GM11168 (cell line): ENCODE data around the gene PNLDC1.
"Not testable (repeated sequence)": the region's sequence is repeated elsewhere in the genome, so short reads cannot be mapped to it uniquely, and the experiment has no call there.

ENCODE experiments used
- in situ Hi-C: fragments of 300-500 bp; cut with MboI; formaldehyde crosslinking; loops from one replicate; pipeline ENCODE4 v1.12.0; 2022; ENCODE audit warnings: low sequenced_read_pairs; ENCODE audit not compliant: unreplicated experiment

Gene PNLDC1

DNA sequence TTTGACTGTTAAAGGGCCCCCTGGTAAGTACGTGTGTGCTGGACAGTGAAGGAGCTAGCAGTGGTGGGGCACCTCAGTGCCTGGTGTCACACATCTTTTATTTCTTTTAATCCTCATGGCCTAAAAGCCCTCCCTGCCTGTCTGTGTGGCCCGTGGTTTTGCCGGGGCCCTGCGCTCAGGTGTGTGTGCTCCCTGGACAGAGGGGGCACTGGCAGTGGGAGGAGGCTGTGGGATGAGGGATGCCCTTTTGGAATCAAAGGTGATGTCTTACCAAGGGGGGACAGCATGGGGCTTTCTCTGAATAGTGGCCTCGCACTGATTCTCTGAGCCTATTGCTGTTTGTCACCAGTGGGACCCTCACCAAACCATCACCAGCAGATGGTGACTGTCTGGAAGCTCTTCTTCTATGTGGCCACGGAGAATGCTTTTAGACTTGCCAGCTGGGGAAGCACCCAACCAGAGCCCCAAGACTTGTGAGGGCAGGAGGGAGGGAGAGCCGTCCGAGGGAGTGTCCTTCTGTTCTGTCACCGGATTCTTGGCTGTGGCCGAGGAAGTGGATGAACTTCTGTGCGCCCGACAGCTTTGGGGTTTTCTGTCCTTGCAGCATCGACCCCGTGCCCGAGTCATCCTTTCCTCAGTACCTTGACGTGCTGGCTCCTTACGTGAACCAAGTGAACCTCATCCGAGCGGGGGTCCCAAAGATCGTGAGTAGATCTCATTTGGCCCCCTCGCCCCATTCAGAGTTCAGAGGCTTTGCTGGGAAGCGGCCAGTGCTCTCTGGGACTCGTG lies 18.1 kb downstream of the PNLDC1 start:
- in situ Hi-C loops = no loop called here

- in situ Hi-C loops = no loop called here
Observed at GRCh38 chr6:159819098-159819497, 19.0 kb downstream of the PNLDC1 start.

GRCh38 chr6:159819932-159820640 lies 20.0 kb downstream of the PNLDC1 start:
- in situ Hi-C loops = no loop called here

DNA sequence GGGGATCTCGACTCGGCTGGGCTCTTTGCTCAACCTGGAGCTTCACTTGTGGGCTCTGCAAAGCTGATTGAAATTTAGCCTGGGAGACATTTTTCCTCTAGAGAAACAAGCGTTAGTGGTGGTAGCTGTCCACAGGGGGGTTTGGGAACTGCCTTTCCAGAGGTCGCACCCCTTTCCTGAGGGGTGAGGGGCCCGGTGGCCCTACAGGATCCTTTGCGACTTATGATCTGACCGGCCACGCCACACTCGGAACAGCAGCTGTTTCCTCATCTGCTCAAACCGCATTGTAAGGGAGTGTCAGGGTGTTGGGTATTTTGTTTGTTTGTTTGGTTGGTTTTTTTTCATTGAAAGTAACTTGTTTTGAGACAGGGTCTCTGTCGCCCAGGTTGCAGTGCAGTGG lies 21.0 kb downstream of the PNLDC1 start:
- in situ Hi-C loops = no loop called here

GRCh38 chr6:159821726-159822125 lies 21.6 kb downstream of the PNLDC1 start:
- in situ Hi-C loops = no loop called here

- in situ Hi-C loops = no loop called here
Observed at GRCh38 chr6:159823953-159824352, 23.9 kb downstream of the PNLDC1 start.

DNA sequence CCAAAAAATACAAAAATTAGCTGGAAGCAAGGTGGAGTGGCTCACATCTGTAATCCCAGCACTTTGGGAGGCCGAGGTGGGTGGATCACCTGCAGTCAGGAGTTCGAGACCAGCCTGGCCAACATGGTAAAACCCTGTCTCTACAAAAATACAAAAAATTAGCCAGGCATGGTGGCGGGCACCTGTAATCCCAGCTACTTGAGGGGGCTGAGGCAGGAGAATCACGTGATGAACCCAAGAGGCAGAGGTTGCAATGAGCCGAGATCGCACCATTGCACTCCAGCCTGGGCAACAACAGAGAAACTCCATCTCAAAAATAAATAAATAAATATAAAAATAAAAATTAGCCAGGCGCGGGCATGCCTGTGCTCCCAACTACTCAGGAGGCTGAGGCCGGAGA lies 24.6 kb downstream of the PNLDC1 start:
- in situ Hi-C loops = not testable (repeated sequence)

DNA sequence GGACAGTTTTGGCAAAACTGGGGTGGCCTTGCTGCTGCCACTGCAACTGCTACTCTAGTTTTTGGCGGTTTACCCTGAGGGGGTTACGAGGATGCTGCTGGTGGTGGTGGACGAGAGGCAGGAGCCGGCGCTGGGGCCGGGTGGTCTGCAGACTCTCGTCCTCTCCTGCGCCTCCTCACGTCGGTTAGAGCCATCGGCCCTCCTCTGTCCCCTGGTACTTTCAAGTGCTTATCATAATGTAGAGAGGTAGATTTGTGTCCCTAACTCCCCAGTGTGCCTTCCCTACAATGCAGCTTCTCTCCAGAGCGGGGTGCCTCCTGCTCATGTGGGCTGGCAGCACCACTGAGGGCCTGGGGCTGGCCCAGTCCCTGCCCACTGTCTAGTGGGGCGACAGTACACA lies 25.9 kb downstream of the PNLDC1 start:
- in situ Hi-C loops = no loop called here

DNA sequence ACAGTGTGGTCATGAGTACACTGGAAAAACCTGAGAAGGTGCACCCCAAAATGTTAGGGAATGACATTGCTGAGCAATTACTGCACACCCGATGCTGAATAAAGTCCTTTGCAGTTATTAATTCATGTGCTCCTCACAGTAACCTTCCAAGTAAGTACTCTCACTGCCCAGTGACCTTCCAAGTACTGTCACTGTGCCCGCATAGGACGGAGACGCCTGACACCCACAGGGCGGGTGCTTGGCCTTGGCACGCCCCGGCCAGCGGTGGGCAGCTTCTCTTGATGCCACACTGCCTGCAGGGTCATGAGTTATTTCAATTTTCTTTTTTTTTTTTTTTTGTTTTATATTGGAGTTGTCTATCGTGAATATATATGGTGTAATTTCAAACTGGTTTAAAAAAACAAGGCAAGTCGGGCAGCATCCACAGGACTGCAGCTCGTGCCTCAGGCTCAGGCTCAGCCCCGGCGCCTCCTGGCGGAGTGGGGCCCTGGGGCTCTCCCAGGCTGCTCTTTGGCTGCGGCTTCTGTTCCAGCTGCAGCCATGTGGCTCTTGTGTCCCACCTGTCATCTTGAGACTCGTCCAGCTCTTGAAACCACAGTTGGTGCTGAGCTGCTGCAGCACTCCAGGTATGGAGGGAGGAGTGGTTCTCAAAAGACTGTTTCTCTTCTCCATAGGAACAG lies 27.0 kb downstream of the PNLDC1 start:
- in situ Hi-C loops = no loop called here

GRCh38 chr6:159828074-159828473 lies 28.0 kb downstream of the PNLDC1 start:
- in situ Hi-C loops = no loop called here

GRCh38 chr6:159829526-159829925 lies 29.4 kb downstream of the PNLDC1 start:
- in situ Hi-C loops = no loop called here

GRCh38 chr6:159830501-159831372 lies 30.7 kb downstream of the PNLDC1 start:
- in situ Hi-C loops = no loop called here

- in situ Hi-C loops = no loop called here
Observed at GRCh38 chr6:159831373-159831679, 31.2 kb downstream of the PNLDC1 start.

- in situ Hi-C loops = no loop called here
Observed at GRCh38 chr6:159832946-159833345, 32.9 kb downstream of the PNLDC1 start.

GRCh38 chr6:159833556-159833955 lies 33.5 kb downstream of the PNLDC1 start:
- in situ Hi-C loops = no loop called here

- in situ Hi-C loops = no loop called here
Observed at GRCh38 chr6:159833997-159834603, 34.0 kb downstream of the PNLDC1 start.

GRCh38 chr6:159836718-159837490 lies 36.8 kb downstream of the PNLDC1 start:
- in situ Hi-C loops = no loop called here

DNA sequence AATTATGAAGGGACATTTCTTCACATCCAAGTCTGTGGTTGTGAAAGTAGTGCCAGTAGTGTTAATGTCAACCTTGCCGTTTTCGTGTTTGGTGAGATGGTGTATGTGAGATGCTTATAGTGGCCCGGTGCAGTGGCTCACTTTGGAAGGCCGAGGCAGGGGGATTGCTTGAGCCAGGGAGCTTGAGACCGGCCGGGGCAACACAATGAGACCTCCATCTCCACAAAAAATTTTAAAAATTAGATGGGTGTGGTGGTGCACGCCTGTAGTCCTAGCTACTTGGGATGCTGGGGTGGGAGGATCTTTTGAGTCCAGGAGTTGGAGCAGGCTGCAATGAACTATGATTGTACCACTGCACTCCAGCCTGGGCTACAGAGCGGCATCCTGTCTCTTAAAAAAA lies 37.4 kb downstream of the PNLDC1 start:
- in situ Hi-C loops = no loop called here

DNA sequence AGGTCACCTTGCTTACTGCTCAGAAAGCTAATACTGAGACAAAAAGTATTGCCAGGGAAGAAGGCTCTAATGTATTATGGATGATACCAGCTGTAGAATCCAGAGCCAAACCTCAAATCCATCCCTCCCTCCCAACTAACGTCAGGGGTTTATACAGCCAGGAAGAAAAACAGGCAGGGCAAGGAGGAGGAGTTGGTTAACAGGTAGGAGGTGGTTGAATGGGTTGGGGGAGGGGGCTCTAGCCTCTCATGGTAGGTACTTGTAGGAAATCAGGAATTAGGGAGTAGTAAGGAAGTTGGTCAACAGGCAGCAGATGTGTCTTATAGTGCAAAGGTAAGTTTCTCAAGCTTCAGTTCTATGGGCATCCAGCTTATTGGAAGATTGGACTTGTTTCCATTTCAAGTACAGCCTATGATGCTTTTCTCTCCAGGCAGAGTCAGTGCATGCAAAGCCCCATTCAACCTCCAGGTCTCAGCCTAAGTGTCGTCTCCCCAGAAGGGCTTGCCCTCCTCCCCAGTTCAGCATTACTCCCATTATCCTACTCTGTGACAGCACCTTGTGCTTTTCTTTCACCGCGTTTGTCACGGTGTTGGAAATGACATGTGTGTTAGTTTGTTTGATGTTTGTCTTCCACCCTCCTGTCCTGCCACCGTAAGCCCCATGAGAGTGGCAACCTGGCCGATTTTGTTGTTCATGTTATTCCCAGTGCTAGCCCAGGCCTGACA lies 38.1 kb downstream of the PNLDC1 start:
- in situ Hi-C loops = no loop called here
